Measurements from ENCODE around the gene EEF1G. TPM values are rescaled to one million over a fixed set of nuclear protein-coding genes. Genes with fewer than 3 reads are reported as not detected.

EEF1G gene
- total and polyA plus RNA-seq, 2 of the 13 experiments (the other 11 are each of a cell fraction or from before 2014, with no cell fraction given), result 1,787 to 2,144 TPM

DNA sequence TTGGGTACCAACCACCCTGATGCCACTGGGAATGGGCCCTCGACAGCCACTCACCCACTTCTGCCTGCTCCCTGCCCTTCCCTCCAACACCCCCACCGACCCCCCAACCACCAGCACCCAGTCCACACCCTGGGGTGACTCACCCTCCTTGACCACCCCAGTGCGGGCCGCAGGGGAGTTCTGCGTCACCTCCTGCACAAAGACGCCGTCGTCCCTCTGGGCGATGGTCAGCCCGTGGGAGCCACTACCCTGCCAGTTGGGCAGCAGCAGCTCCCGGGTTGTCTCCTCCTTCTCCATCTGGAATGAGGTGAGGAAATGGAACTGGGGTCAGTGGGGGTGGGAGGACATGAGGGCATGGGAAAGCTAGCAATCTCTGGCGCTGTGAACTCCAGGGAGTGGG, 37.9 kb downstream of the EEF1G start:
- Histone ChIP-seq H3K27me3 (ENCODE audit: control insufficient read depth in 1 of 2, insufficient read depth in 2 of 2, low read length in 2 of 2) (no peaks in the 10 kb centered on the region), H3K27ac (ENCODE audit: extremely low read length, insufficient read depth, low read length) (no peak overlapping the region), H3K36me3 (replicated peaks in 1 of 2; ENCODE audit: control insufficient read depth in 1 of 2, insufficient read depth in 2 of 2, low read length in 2 of 2) (peaks cover 34 to 57% of the 10 kb centered on the region in 2 experiments), H3K9me3 (ENCODE audit: low read length) (no peaks in the 10 kb centered on the region), H3K4me1 (ENCODE audit: insufficient read depth, low read length) (peaks cover 29% of the 10 kb centered on the region), H3K4me3 (replicated peaks in 1 of 3; ENCODE audit: insufficient read depth in 1 of 3, low read depth in 2 of 3, low read length in 3 of 3) (no peak overlapping the region), H3K9ac (ENCODE audit: insufficient read depth, low read depth, low read length) (no peak overlapping the region), H3K79me2 (ENCODE audit: insufficient read depth, low read length) (peaks cover 38% of the 10 kb centered on the region), H3K4me2 (ENCODE audit: low read depth, low read length) (no peak overlapping the region), H4K20me1 (ENCODE audit: insufficient read depth, low read length) (peaks cover 47% of the 10 kb centered on the region), H2AFZ (ENCODE audit: low read length) (no peak overlapping the region)
- intact Hi-C loops (cut with micrococcal nuclease; ENCODE audit: unreplicated experiment) (no loop called here), in situ Hi-C loops (cut with HindIII; ENCODE audit: extremely low pct_ligation_motif_present, low pct_unique_long_range_greater_than_20kb) (no loop called here)
- no TSS peak for BruUV-seq (replicated peaks)
- TF ChIP-seq IKZF1 (IDR thresholded peaks at IDR 0.05) (no peak), ZNF616 (CRISPR knock-in tag; IDR thresholded peaks at IDR 0.05; ENCODE audit: low read depth) (no peak), ONECUT2 (CRISPR knock-in tag; IDR thresholded peaks at IDR 0.05) (no peak), HMGXB3 (CRISPR knock-in tag; IDR thresholded peaks at IDR 0.05; ENCODE audit: borderline replicate concordance) (no peak)
- no peak for DNase-seq (ENCODE audit: low spot score)
- FAIRE-seq, result no peak
- ChIA-PET CTCF (ENCODE audit: low intra/inter-chr PET ratio, low total read pairs) (no interaction called here), POLR2A (no interaction called here)
- no peak for ATAC-seq
- 93% methylated on average over 11 of the region's 12 CpGs for WGBS (ENCODE audit: low lambda C conversion rate)

All from HepG2 (cell line).